K562 (cell line): ENCODE data around the gene KRTAP4-8. TPM values are rescaled to one million over a fixed set of nuclear protein-coding genes. Genes with fewer than 3 reads are reported as not detected.

ENCODE experiments used
- ATAC-seq: fragments of 200-7000 bp; cut with Tn5 transposase; 3 replicates; pipeline ENCODE4 v1.9.1; 2020; ENCODE audit warnings: moderate library complexity
- BruUV-seq: library from RNA; stranded (reverse); fragments of 400-500 nt; replicated peaks from 2 replicates; lab custom pipeline; 2021; lab: Mats Ljungman, UMichigan
- CTCF ChIA-PET: fragments of 300-600 bp; formaldehyde crosslinking; extraction: SDS; loops from one replicate; lab custom pipeline; 2021; ENCODE audit warnings: low intra/inter-chr PET ratio; lab: Yijun Ruan, JAX
- POLR2A ChIA-PET: fragments of 300-600, 350-650 bp; sonication (Branson Sonifier 250); formaldehyde crosslinking; extraction: SDS; loops from one replicate; lab custom pipeline; 2021; ENCODE audit warnings: antibody characterized with exemption, inconsistent platforms; lab: Yijun Ruan, JAX
- DNase-seq, 4 experiments: peaks; one replicate each; pipeline versions ENCODE4 v3.0.0 to v3.0.0-alpha.2; 2011 to 2018; ENCODE audit warnings: low spot score in 3 of 4, mixed read lengths in 3 of 4; ENCODE audit errors: extremely low read depth in 1 of 4
- FAIRE-seq: peaks from 2 replicates; lab custom pipeline; 2011; peaks lifted over from hg19 to GRCh38; lab: Jason Lieb, UNC
- H2AFZ ChIP-seq: 2 replicates; pipeline ENCODE4 v1.6.0; 2011; ENCODE audit warnings: low read depth, low read length, control low read depth, inconsistent platforms
- H3K27ac ChIP-seq: fragments of 200-600 bp; 3 replicates; pipeline ENCODE4 v1.8.0; 2011; ENCODE audit warnings: low read depth, mild to moderate bottlenecking, control low read depth, inconsistent platforms, low read length, moderate library complexity, mixed read lengths; ENCODE audit errors: extremely low read depth
- H3K27me3 ChIP-seq, 2 experiments: fragments of 300-600 bp in 1 of 2; 2 replicates in 1 of 2; 3 replicates in 1 of 2; pipeline versions ENCODE4 v1.6.0 to v1.8.0; 2011; ENCODE audit warnings: inconsistent platforms in 2 of 2, low read length in 2 of 2, mild to moderate bottlenecking in 1 of 2, mixed read lengths in 1 of 2, moderate library complexity in 1 of 2; ENCODE audit not compliant: control insufficient read depth in 2 of 2, insufficient read depth in 2 of 2
- H3K36me3 ChIP-seq: fragments of 300-600 bp; 3 replicates; pipeline ENCODE4 v1.8.0; 2011; ENCODE audit warnings: mild to moderate bottlenecking, low read length, inconsistent platforms; ENCODE audit not compliant: control insufficient read depth, insufficient read depth
- H3K4me1 ChIP-seq, 2 experiments: fragments of 200-600 bp in 1 of 2; replicated peaks in 1 of 2; 2 replicates in 1 of 2; 3 replicates in 1 of 2; pipeline versions ENCODE4 v1.5.1 to v1.8.0; 2011; ENCODE audit warnings: inconsistent platforms in 2 of 2, low read length in 2 of 2, mild to moderate bottlenecking in 1 of 2, mixed read lengths in 1 of 2, moderate library complexity in 1 of 2; ENCODE audit not compliant: control insufficient read depth in 2 of 2, insufficient read depth in 2 of 2
- H3K4me2 ChIP-seq: 2 replicates; pipeline ENCODE4 v1.6.1; 2011; ENCODE audit warnings: low read length, control low read depth, inconsistent platforms, mixed read lengths; ENCODE audit not compliant: insufficient read depth
- H3K4me3 ChIP-seq: fragments of 200-600 bp; sonication (generic), shearing (Covaris generic); 2 replicates; pipeline ENCODE4 v1.5.1; 2016; ENCODE audit warnings: control low read depth, inconsistent platforms
- H3K79me2 ChIP-seq: fragments of 200-600 bp; 3 replicates; pipeline ENCODE4 v1.8.0; 2011; ENCODE audit warnings: low read length, inconsistent platforms; ENCODE audit not compliant: control insufficient read depth, insufficient read depth
- H3K9ac ChIP-seq, 2 experiments: 2 replicates each; pipeline versions ENCODE4 v1.6.0 to v1.6.1; 2011; ENCODE audit warnings: low read depth in 2 of 2, low read length in 2 of 2, control low read depth in 1 of 2, inconsistent platforms in 1 of 2, mild to moderate bottlenecking in 1 of 2, mixed read lengths in 1 of 2; ENCODE audit not compliant: insufficient read depth in 1 of 2
- H3K9me1 ChIP-seq: one replicate; pipeline ENCODE4 v1.6.0; 2011; ENCODE audit warnings: inconsistent platforms, mild to moderate bottlenecking, low read length, moderate library complexity; ENCODE audit not compliant: control insufficient read depth, insufficient read depth
- H3K9me3 ChIP-seq: replicated peaks from 2 replicates; pipeline ENCODE4 v1.5.1; 2011; ENCODE audit warnings: low read depth, low read length, inconsistent platforms; ENCODE audit not compliant: control insufficient read depth, insufficient read depth
- H4K20me1 ChIP-seq: replicated peaks from 2 replicates; pipeline ENCODE4 v1.6.1; 2011; ENCODE audit warnings: low read length, inconsistent platforms, mixed read lengths; ENCODE audit not compliant: control insufficient read depth, insufficient read depth
- ATF1 ChIP-seq, 2 experiments: fragments of 450-650 bp in 1 of 2; IDR thresholded peaks; 2 replicates each; pipeline ENCODE4 v1.6.1; 2016; ENCODE audit warnings: missing compliant biosample characterization in 1 of 2, missing genetic modification characterization in 1 of 2
- CBFA2T2 ChIP-seq: fragments of 450-650 bp; conservative IDR thresholded peaks from 2 replicates; pipeline ENCODE4 v1.6.1; 2017; ENCODE audit warnings: mild to moderate bottlenecking
- CC2D1A ChIP-seq: fragments of 450-650 bp; IDR thresholded peaks from 2 replicates; pipeline ENCODE4 v1.6.1; 2017; ENCODE audit warnings: mild to moderate bottlenecking
- COPS2 ChIP-seq: fragments of 450-650 bp; conservative IDR thresholded peaks from 2 replicates; pipeline ENCODE4 v1.6.1; 2016; ENCODE audit warnings: mild to moderate bottlenecking, moderate library complexity
- GTF2E2 ChIP-seq: fragments of 200-800 bp; sonication (Bioruptor generic); IDR thresholded peaks from 2 replicates; pipeline ENCODE4 v1.6.1; 2016; ENCODE audit warnings: missing genetic modification characterization, missing compliant biosample characterization
- HDAC1 ChIP-seq, 2 experiments: fragments of 450-650 bp; IDR thresholded peaks; 2 replicates each; pipeline ENCODE4 v1.6.1; 2016 to 2017; ENCODE audit warnings: inconsistent platforms in 1 of 2, mild to moderate bottlenecking in 1 of 2, moderate library complexity in 1 of 2
- RNF2 ChIP-seq: sonication (generic); IDR thresholded peaks from 2 replicates; pipeline ENCODE4 v1.6.1; 2016
- TCFL5 ChIP-seq: fragments of 250-450 bp; sonication (Bioruptor Pico); conservative IDR thresholded peaks from 2 replicates; pipeline ENCODE4 v1.6.1; 2021; ENCODE audit warnings: mild to moderate bottlenecking, moderate library complexity, matching md5 sums
- ZBTB17 ChIP-seq: fragments of 450-650 bp; formaldehyde crosslinking; IDR thresholded peaks from 2 replicates; pipeline ENCODE4 v1.4.0; 2020; ENCODE audit warnings: mild to moderate bottlenecking
- WGBS: fragments of 100-300 bp; shearing (Covaris generic); methylation state at CpG from one replicate; pipeline ENCODE4 v1.1.6; 2016; ENCODE audit warnings: low coverage, mixed read lengths; ENCODE audit not compliant: insufficient coverage; ENCODE audit errors: missing lambda C conversion rate; 5-methylcytosine and 5-hydroxymethylcytosine counted together
- in situ Hi-C: fragments of 300-500 bp; cut with MboI; formaldehyde crosslinking; loops from 4 replicates; pipeline ENCODE4 v1.15.0; 2018; ENCODE audit warnings: inconsistent platforms, mixed read lengths
- intact Hi-C: fragments of 100-400 bp; cut with micrococcal nuclease; formaldehyde crosslinking; loops from 2 replicates; pipeline ENCODE4 v1.14.2; 2022
- polyA plus RNA-seq, 8 experiments: library from polyadenylated mRNA; depleted of rRNA in 4 of 8; stranded (reverse) in 5 of 8; unstranded in 3 of 8; fragments of >200 nt; fragmentation: Nextera tagmentation in 2 of 8; fragmentation: Illumina TruSeq in 1 of 8; extraction: Ambion mirVana in 2 of 8; extraction: Trizol in 1 of 8; gene quantifications; 2 replicates each; pipeline versions ENCODE4 v1.2.1 to v1.2.3, GENCODE V29; 2011 to 2014; ENCODE audit warnings: inconsistent platforms in 1 of 8, missing spikeins in 1 of 8
- total RNA-seq, 7 experiments: library from RNA; depleted of rRNA in 6 of 7; stranded (reverse); fragments of >200 nt in 6 of 7; fragmentation: Illumina TruSeq in 2 of 7; extraction: Trizol in 2 of 7; gene quantifications; 2 replicates each; pipeline versions ENCODE4 v1.2.1 to v1.2.3, GENCODE V29; 2011 to 2021; ENCODE audit warnings: low replicate concordance in 1 of 7
- TF ChIP-seq, protein P1 (sequence below): sonication (generic); formaldehyde crosslinking; IDR thresholded peaks from 2 replicates; pipeline ENCODE4 v1.9.0; 2022; ENCODE audit warnings: mild to moderate bottlenecking, missing genetic modification reagents
- TF ChIP-seq, protein P2 (sequence below): fragments of 450-650 bp; IDR thresholded peaks from 2 replicates; pipeline ENCODE4 v1.6.1; 2016; ENCODE audit warnings: borderline replicate concordance

KRTAP4-8 gene
- total and polyA plus RNA-seq, 9 of the 15 experiments (the other 6 are each of a cell fraction or from before 2014, with no cell fraction given): not detected

DNA sequence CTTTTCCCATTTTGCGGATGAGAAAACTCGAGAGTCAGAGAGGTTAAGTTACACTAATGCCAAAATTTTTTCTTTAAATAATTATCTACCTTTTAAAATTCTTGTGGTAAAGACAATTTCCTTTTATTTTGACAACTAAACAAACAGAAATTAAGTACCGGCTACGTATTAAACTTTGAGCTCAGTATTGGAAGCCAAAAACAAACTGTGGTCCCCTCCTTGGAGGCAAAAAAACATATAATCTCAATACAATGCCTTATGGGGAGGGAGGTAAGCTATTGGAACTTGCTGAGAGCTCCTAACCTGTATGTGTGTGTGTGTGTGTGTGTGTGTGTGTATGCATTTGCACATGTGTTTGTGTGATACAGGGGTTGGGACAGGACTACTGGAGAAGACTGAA lies 34.5 kb downstream of the KRTAP4-8 start:
- Histone ChIP-seq H3K9me3 (no peaks in the 10 kb centered on the region), H2AFZ (no peak overlapping the region), H3K79me2 (no peaks in the 10 kb centered on the region), H3K9ac (no peak overlapping the region), H3K4me1 (peaks cover 0 to 5% of the 10 kb centered on the region in 2 experiments; a peak in 2 of 5 replicates), H4K20me1 (no peaks in the 10 kb centered on the region; the same call in 1 of the 2 replicates), H3K36me3 (no peaks in the 10 kb centered on the region), H3K4me3 (no peak overlapping the region), H3K4me2 (no peak overlapping the region), H3K9me1 (no peaks in the 10 kb centered on the region), H3K27me3 (peaks cover 0 to 4% of the 10 kb centered on the region in 2 experiments; a peak in 2 of 5 replicates), H3K27ac (no peak overlapping the region)
- DNase-seq: no peak
- CTCF ChIA-PET: no interaction called here
- intact Hi-C loops (no loop called here), in situ Hi-C loops (no loop called here)
- TF ChIP-seq COPS2: no peak
- POLR2A ChIA-PET: no interaction called here
- BruUV-seq: no TSS peak
- WGBS: 0% methylated on average over 4 of the region's 4 CpGs
- no peak for ATAC-seq
- no peak for FAIRE-seq

DNA sequence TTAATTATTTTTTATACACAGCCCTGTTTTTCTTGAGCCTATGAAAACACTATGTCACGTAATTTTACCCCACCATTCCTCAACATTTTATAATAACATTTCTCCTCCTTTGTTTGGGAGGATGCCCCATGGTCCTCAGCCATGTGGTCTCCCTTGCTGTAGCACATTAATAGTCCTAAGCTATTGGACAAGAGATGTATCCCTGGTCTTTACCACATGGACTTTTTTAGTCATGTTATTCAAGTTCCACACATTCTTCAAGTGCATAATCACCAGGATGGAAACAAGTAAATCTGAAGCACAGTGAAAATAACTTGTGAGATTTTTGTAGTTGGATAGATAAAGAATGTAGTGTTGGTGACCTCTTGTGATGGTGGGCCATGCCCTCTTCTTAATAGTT lies 36.0 kb downstream of the KRTAP4-8 start:
- Histone ChIP-seq H3K27ac (no peak overlapping the region), H3K79me2 (no peaks in the 10 kb centered on the region), H3K4me3 (no peak overlapping the region), H3K4me2 (no peak overlapping the region), H2AFZ (no peak overlapping the region), H4K20me1 (no peaks in the 10 kb centered on the region; the same call in 1 of the 2 replicates), H3K9ac (no peak overlapping the region), H3K9me3 (no peaks in the 10 kb centered on the region), H3K9me1 (no peaks in the 10 kb centered on the region), H3K4me1 (peaks cover 0 to 5% of the 10 kb centered on the region in 2 experiments; a peak in 2 of 5 replicates), H3K36me3 (no peaks in the 10 kb centered on the region), H3K27me3 (peaks cover 0 to 4% of the 10 kb centered on the region in 2 experiments; a peak in 3 of 5 replicates)
- intact Hi-C loops (no loop called here), in situ Hi-C loops (no loop called here)
- no peak for ATAC-seq
- no peak for FAIRE-seq
- DNase-seq: no peak
- no TSS peak for BruUV-seq
- CTCF ChIA-PET: no interaction called here
- WGBS: 0% methylated on average over 1 of the region's 1 CpG
- POLR2A ChIA-PET: interaction anchor here (0.7 kb wide), 1 partner anchor 592 kb away, joined by 3 read pairs; no protein-coding TSS in a partner anchor
- TF ChIP-seq ATF1 (CRISPR knock-in tag; IDR thresholded peaks at IDR 0.05) (no peak), ATF1 (tag; IDR thresholded peaks at IDR 0.05) (no peak), ZBTB17 (CRISPR knock-in tag) (no peak), HDAC1 (IDR thresholded peaks at IDR 0.05) (no peak), CC2D1A (no peak), GTF2E2 (tag) (no peak), TCFL5 (CRISPR knock-in tag) (no peak), RNF2 (no peak), CBFA2T2 (no peak)
- TF ChIP-seq, protein P1, sequence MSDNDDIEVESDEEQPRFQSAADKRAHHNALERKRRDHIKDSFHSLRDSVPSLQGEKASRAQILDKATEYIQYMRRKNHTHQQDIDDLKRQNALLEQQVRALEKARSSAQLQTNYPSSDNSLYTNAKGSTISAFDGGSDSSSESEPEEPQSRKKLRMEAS (CRISPR knock-in tag): no peak
- TF ChIP-seq, protein P2, sequence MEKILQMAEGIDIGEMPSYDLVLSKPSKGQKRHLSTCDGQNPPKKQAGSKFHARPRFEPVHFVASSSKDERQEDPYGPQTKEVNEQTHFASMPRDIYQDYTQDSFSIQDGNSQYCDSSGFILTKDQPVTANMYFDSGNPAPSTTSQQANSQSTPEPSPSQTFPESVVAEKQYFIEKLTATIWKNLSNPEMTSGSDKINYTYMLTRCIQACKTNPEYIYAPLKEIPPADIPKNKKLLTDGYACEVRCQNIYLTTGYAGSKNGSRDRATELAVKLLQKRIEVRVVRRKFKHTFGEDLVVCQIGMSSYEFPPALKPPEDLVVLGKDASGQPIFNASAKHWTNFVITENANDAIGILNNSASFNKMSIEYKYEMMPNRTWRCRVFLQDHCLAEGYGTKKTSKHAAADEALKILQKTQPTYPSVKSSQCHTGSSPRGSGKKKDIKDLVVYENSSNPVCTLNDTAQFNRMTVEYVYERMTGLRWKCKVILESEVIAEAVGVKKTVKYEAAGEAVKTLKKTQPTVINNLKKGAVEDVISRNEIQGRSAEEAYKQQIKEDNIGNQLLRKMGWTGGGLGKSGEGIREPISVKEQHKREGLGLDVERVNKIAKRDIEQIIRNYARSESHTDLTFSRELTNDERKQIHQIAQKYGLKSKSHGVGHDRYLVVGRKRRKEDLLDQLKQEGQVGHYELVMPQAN: no peak
